Activated CD4-positive, alpha-beta T cell treated with anti-CD3 and anti-CD28 coated beads, Interleukin-2, Interleukin-4, amounts not matched to agents 100 ng/mL and 50 ng/mL, durations not matched to agents 16 hours and 8 hours (primary cell): ENCODE data around the gene CD74.
"Not testable (repeated sequence)": the region's sequence is repeated elsewhere in the genome, so short reads cannot be mapped to it uniquely, and the experiment has no call there.

Experiments
- DNase-seq: peaks from one replicate; pipeline ENCODE4 v3.0.0-alpha.2; 2020; ENCODE audit warnings: low spot score

The CD74 gene

GRCh38 chr5:150441813-150442698 lies 29.3 kb upstream of the CD74 start:
- DNase-seq, result no peak

- no peak for DNase-seq
Observed at GRCh38 chr5:150440948-150441812, 28.5 kb upstream of the CD74 start.

GRCh38 chr5:150438873-150439546 lies 26.3 kb upstream of the CD74 start:
- DNase-seq, result no peak

GRCh38 chr5:150436141-150436680 lies 23.5 kb upstream of the CD74 start:
- peak; percentile 93 for DNase-seq

- no peak for DNase-seq
Observed at GRCh38 chr5:150434464-150434863, 21.8 kb upstream of the CD74 start.

- no peak for DNase-seq
Observed at GRCh38 chr5:150431574-150431973, 18.9 kb upstream of the CD74 start.

- DNase-seq, result no peak
Observed at GRCh38 chr5:150431048-150431447, 18.3 kb upstream of the CD74 start.

- no peak for DNase-seq
Observed at GRCh38 chr5:150429410-150429873, 16.7 kb upstream of the CD74 start.

GRCh38 chr5:150428978-150429377 lies 16.3 kb upstream of the CD74 start:
- no peak for DNase-seq

- DNase-seq, result no peak
Observed at GRCh38 chr5:150428106-150428876, 15.6 kb upstream of the CD74 start.

GRCh38 chr5:150426165-150426564 lies 13.5 kb upstream of the CD74 start:
- DNase-seq, result not testable (repeated sequence)

- DNase-seq, result no peak
Observed at GRCh38 chr5:150422758-150423157, 10.0 kb upstream of the CD74 start.

- DNase-seq, result no peak
Observed at GRCh38 chr5:150422075-150422474, 9.4 kb upstream of the CD74 start.

GRCh38 chr5:150419630-150420270 lies 7.0 kb upstream of the CD74 start:
- no peak for DNase-seq

- not testable (repeated sequence) for DNase-seq
Observed at GRCh38 chr5:150413902-150414790, 1.4 kb upstream of the CD74 start.

GRCh38 chr5:150413176-150413901 lies 629 bp upstream of the CD74 start:
- no peak for DNase-seq

GRCh38 chr5:150411245-150411979 lies 1.3 kb downstream of the CD74 start:
- peak; percentile 78 for DNase-seq
